A673 (cell line): ENCODE measurements around the gene CDH4.

Experiments
- EZH2 ChIP-seq: fragments of 200-600 bp; sonication (generic); IDR thresholded peaks from 2 replicates; pipeline ENCODE4 v1.6.1; 2017; ENCODE audit warnings: borderline replicate concordance, low read depth, mild to moderate bottlenecking, mixed read lengths, antibody characterized with exemption, low read length; ENCODE audit not compliant: poor library complexity, severe bottlenecking
- TF ChIP-seq, protein P1 (sequence below): fragments of 300-800, 200-600 bp; sonication (generic); conservative IDR thresholded peaks from 2 replicates; pipeline ENCODE4 v1.5.1; 2017; ENCODE audit warnings: low read depth, mild to moderate bottlenecking, antibody characterized with exemption, low read length, moderate library complexity, mixed read lengths

DNA sequence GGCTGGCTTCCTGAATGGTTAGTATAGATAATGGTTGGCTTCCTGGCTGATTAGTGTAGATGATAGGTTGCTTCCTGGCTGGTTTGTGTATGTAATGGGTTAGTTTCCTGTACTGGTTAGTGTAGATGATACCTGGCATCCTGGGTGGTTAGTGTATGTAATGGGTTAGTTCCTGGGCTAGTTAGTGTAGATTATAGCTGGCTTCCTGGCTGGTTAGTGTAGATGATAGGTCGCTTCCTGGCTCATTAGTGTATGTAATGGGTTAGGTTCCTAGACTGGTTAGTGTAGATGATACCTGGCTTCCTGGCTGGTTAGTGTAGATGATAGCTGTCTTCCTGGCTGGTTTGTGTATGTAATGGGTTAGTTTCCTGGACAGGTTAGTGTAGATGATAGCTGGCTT, 613.3 kb downstream of the CDH4 start:
- TF ChIP-seq, protein P1, sequence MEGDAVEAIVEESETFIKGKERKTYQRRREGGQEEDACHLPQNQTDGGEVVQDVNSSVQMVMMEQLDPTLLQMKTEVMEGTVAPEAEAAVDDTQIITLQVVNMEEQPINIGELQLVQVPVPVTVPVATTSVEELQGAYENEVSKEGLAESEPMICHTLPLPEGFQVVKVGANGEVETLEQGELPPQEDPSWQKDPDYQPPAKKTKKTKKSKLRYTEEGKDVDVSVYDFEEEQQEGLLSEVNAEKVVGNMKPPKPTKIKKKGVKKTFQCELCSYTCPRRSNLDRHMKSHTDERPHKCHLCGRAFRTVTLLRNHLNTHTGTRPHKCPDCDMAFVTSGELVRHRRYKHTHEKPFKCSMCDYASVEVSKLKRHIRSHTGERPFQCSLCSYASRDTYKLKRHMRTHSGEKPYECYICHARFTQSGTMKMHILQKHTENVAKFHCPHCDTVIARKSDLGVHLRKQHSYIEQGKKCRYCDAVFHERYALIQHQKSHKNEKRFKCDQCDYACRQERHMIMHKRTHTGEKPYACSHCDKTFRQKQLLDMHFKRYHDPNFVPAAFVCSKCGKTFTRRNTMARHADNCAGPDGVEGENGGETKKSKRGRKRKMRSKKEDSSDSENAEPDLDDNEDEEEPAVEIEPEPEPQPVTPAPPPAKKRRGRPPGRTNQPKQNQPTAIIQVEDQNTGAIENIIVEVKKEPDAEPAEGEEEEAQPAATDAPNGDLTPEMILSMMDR, result no peak
- no peak for TF ChIP-seq EZH2
